ENCODE data around the gene OPN3. TPM values are rescaled to one million over a fixed set of nuclear protein-coding genes. Genes with fewer than 3 reads are reported as not detected.
A peak's percentile ranks its signal among the peaks of the same experiment; 100 is the strongest.

Gene OPN3
- total RNA-seq, 1 experiment from 2014 or later, result 55.3 TPM

DNA sequence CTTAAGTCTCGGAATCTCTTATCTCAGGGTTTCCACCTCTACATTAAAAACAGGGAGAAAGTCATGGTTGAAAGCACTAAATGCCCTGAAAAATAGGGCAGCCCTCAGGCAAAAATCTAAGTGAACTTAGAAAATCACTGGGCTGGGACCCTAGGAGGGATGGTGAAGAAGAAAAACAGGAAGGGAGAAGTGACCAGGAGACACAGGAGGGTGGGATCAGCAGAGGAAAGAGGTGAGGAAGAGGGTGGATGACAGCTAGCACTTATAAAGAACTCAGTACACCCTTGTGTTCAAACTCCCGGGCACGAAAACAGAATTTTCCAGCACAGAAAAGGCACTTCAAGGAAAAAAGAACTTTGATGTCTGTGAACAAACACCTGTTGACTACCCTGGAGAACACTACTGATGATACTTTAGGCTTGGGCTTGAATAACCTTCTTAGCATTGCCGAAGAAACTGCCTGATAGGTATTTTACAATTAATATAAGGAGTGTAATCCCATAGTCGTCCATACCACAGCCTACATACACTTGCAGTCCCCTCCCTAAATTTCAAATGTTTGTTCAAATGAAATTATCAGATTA, 2.0 kb downstream of the OPN3 start:
- no peak for DNase-seq
- peak overlapping the region; percentile 22 for H3K4me3 ChIP-seq (ENCODE audit: insufficient read depth, low read depth, low read length)
- H3K36me3 ChIP-seq (replicated peaks; ENCODE audit: control insufficient read depth, insufficient read depth, low read length), result peaks cover 4% of the 10 kb centered on the region
- H3K27me3 ChIP-seq (ENCODE audit: control insufficient read depth, insufficient read depth, low read length), result no peaks in the 10 kb centered on the region; the same call in 1 of the 2 replicates

DNA sequence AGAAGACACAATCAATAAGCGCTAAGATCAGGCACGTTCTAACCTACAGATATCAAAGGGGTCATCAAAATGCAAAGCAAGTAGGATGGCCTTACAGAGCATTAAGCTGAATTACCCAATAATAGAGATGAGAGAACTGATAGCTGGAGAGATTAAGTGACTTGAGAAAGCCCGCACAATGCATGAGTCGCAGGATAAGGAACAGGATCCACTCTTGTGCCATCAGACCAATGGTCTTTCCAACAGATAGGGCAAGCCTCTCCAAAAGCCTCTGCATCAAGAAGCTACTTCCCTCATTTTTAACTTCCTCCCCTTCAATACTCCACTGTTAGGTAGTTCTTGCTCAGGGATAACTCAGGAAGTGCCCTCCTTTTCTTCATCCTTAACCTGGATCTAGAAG, 2.6 kb downstream of the OPN3 start:
- DNase-seq, result no peak
- Histone ChIP-seq H3K4me3 (ENCODE audit: insufficient read depth, low read depth, low read length) (no peak overlapping the region), H3K36me3 (replicated peaks; ENCODE audit: control insufficient read depth, insufficient read depth, low read length) (peaks cover 4% of the 10 kb centered on the region), H3K27me3 (ENCODE audit: control insufficient read depth, insufficient read depth, low read length) (no peaks in the 10 kb centered on the region; the same call in 1 of the 2 replicates)

DNA sequence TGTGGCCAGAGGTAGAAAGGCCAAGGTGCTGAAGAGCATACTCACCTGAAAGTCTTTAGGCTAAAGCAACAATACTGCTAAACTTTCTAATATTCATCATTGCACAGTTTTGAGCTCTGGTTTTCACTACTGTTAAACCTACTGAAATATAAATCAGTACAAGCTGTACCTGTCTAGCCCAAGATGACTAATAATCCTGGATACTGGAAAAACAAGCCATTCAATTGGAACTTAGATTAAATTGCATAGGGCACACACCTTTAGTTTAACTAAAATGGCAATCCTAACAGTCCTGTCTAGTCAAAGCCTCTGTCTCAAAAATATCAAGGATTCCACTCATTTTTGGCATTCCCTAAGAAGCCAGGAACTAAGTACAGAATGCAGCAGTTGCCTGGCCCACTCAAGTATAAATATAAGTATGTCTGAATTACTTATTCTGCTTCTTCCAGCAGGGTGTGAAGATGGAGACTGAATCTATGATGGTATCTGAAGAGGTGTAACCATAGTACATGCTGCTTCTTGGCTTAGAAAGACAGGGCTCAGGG, 3.1 kb downstream of the OPN3 start:
- Histone ChIP-seq H3K4me3 (ENCODE audit: insufficient read depth, low read depth, low read length) (no peak overlapping the region), H3K36me3 (replicated peaks; ENCODE audit: control insufficient read depth, insufficient read depth, low read length) (peaks cover 4% of the 10 kb centered on the region), H3K27me3 (ENCODE audit: control insufficient read depth, insufficient read depth, low read length) (no peaks in the 10 kb centered on the region; the same call in 1 of the 2 replicates)
- DNase-seq, result no peak

DNA sequence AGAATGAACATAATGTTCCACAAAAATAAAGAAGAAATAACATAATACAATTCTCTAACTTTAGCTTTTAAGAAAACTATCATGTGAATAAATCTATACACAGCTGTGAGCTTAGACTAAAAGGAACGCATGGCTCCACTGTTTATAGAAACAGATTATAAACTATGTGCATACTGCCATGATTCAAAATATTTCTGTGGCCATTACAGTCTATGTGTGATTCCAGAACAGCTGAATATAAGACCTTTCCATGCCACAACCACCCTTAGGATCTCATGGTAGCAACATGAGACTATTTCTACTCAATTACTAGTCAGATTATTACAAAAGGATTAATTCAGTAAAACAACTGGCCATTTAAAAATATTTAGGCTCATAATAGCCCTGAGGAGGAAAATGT, 3.9 kb downstream of the OPN3 start:
- no peak overlapping the region for H3K4me3 ChIP-seq (ENCODE audit: insufficient read depth, low read depth, low read length)
- H3K27me3 ChIP-seq (ENCODE audit: control insufficient read depth, insufficient read depth, low read length), result no peaks in the 10 kb centered on the region; the same call in 1 of the 2 replicates

DNA sequence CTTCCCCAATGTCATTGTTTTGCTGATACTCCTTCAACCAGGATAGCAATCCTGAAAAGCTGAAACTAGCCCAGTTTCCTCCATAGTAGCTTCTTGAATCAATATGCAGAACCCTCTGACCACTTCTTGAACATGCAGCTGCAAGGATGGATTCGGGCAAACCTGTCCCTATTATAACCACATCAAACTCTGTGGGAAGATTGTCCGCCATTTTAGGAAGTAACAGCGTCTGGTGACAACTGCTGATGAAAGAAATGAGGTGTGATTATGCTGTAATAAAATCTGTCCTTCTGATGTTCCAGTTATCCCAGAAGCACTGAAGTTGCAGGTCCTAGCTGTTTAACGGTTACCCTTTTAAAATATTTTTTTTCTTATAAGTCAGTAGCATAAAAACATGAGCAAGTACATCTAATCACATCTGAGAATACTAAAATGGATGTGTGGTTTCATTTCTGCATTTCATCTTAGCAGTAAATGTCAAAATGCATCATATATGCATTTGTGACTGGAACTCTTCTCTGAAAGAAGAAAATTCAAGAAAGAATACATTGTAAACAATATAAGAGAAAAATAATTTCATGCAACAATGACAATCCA, 4.5 kb downstream of the OPN3 start:
- no peak overlapping the region for H3K4me3 ChIP-seq (ENCODE audit: insufficient read depth, low read depth, low read length)
- H3K27me3 ChIP-seq (ENCODE audit: control insufficient read depth, insufficient read depth, low read length), result no peaks in the 10 kb centered on the region
- H3K36me3 ChIP-seq (replicated peaks; ENCODE audit: control insufficient read depth, insufficient read depth, low read length), result peaks cover 4% of the 10 kb centered on the region
- DNase-seq, result no peak

More for the DNA sequence above, 3.9 kb downstream of the OPN3 start:
- no peak for DNase-seq
- peaks cover 4% of the 10 kb centered on the region for H3K36me3 ChIP-seq (replicated peaks; ENCODE audit: control insufficient read depth, insufficient read depth, low read length)

DNA sequence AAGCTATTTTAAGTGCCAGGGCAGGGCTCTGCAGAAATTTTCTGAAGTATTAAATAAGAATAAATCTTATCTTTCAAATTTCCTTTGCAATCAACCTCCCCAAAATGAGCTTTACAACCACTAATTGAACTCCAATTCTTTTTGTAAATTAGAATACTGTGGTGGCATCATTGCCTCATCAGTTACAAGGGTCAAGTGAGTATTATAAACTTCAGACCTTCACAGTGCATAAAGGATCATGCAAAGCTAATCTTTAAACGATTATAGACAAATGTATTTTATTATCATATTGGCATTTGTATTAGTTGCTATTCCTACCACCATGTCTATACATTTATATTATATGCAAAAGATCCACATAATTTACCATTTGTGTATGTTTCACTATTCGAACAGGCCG, 7.2 kb downstream of the OPN3 start:
- Histone ChIP-seq H3K36me3 (replicated peaks; ENCODE audit: control insufficient read depth, insufficient read depth, low read length) (peaks cover 4% of the 10 kb centered on the region), H3K27me3 (ENCODE audit: control insufficient read depth, insufficient read depth, low read length) (no peaks in the 10 kb centered on the region)
- no peak for DNase-seq

DNA sequence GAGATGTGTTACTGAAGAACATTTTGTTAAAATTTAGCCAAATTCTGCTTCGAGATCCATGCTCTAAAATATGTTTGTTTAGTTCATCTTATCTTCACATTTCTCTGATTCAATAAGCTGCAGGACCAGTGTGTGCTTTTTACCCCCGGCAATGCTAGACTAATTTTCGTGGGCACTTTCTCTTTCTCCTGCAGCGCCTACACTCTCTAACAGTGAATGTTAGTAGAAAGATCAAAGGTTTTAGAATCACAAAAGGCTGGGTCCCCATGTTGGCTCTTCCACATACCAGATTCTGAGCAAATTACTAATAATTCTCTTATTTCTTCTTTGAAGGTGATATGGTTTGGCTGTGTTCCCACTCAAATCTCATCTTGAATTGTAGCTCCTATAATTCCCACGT, 8.5 kb downstream of the OPN3 start:
- H3K4me3 ChIP-seq (ENCODE audit: insufficient read depth, low read depth, low read length), result no peak overlapping the region
- no peaks in the 10 kb centered on the region for H3K27me3 ChIP-seq (ENCODE audit: control insufficient read depth, insufficient read depth, low read length)
- H3K36me3 ChIP-seq (replicated peaks; ENCODE audit: control insufficient read depth, insufficient read depth, low read length), result peaks cover 4% of the 10 kb centered on the region
- no peak for DNase-seq

More for the DNA sequence above, 7.2 kb downstream of the OPN3 start:
- H3K4me3 ChIP-seq (ENCODE audit: insufficient read depth, low read depth, low read length), result no peak overlapping the region

DNA sequence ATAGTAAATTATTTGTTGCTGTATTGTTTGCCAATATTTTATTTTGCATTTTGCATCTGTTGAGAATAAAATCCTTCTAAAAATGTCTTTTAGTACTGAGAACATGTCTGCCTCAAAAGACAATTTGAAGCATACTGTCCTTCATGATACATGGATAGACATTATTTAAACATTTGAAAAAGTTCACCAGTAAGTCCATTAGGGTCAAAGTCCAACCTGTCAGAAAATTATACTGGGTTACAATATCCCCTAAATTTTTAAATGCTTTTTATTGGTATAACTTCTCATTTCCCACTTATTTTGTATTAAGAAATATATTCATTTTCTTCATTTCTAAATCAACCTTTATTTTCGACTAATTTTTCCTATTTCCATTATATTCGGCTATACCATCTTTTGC, 9.3 kb downstream of the OPN3 start:
- DNase-seq, result no peak
- Histone ChIP-seq H3K36me3 (replicated peaks; ENCODE audit: control insufficient read depth, insufficient read depth, low read length) (peaks cover 4% of the 10 kb centered on the region), H3K27me3 (ENCODE audit: control insufficient read depth, insufficient read depth, low read length) (no peaks in the 10 kb centered on the region)

DNA sequence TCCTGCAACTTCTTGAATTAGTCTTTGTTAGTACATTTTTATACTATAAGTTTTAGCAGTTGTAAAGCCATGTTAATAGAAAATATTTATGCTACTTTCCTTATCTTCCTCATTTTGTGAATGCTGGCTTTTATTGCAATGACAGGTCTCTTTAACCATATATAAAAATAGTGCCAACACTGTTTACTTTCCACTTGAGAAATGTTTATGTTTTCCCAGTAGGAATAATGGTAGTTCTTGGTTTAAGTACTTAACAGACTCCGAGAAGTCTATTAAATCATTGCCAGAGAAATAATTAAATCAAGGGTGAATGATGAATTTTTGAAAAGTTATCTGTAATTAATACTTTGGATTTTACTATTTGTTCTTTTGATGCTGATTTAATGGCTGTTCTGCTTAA, 9.7 kb downstream of the OPN3 start:
- no peak for DNase-seq
- peaks cover 3% of the 10 kb centered on the region for H3K36me3 ChIP-seq (replicated peaks; ENCODE audit: control insufficient read depth, insufficient read depth, low read length)
- no peak overlapping the region for H3K4me3 ChIP-seq (ENCODE audit: insufficient read depth, low read depth, low read length)
- no peaks in the 10 kb centered on the region for H3K27me3 ChIP-seq (ENCODE audit: control insufficient read depth, insufficient read depth, low read length)

More for the DNA sequence above, 9.3 kb downstream of the OPN3 start:
- no peak overlapping the region for H3K4me3 ChIP-seq (ENCODE audit: insufficient read depth, low read depth, low read length)

DNA sequence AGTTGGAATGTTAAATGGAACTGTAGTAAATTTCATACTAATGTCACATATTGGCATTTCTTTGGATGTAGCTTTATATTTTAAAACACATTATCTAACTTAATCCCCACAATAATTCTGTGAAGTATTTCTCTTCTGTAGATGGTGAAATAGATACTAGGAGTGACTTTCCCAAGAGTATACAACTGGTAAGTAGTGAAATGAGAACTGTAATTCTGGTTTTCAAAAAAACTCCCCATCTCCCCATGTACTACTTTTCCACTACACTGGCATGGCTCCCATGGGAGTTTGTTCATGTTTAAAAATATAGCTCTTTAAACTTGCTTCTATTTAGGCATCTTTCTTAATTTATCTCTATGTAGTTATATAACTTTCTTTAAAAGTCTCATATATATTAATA, 10.2 kb downstream of the OPN3 start:
- no peaks in the 10 kb centered on the region for H3K27me3 ChIP-seq (ENCODE audit: control insufficient read depth, insufficient read depth, low read length)
- no peak overlapping the region for H3K4me3 ChIP-seq (ENCODE audit: insufficient read depth, low read depth, low read length)
- no peak for DNase-seq
- H3K36me3 ChIP-seq (replicated peaks; ENCODE audit: control insufficient read depth, insufficient read depth, low read length), result no peaks in the 10 kb centered on the region; the same call in 1 of the 2 replicates

DNA sequence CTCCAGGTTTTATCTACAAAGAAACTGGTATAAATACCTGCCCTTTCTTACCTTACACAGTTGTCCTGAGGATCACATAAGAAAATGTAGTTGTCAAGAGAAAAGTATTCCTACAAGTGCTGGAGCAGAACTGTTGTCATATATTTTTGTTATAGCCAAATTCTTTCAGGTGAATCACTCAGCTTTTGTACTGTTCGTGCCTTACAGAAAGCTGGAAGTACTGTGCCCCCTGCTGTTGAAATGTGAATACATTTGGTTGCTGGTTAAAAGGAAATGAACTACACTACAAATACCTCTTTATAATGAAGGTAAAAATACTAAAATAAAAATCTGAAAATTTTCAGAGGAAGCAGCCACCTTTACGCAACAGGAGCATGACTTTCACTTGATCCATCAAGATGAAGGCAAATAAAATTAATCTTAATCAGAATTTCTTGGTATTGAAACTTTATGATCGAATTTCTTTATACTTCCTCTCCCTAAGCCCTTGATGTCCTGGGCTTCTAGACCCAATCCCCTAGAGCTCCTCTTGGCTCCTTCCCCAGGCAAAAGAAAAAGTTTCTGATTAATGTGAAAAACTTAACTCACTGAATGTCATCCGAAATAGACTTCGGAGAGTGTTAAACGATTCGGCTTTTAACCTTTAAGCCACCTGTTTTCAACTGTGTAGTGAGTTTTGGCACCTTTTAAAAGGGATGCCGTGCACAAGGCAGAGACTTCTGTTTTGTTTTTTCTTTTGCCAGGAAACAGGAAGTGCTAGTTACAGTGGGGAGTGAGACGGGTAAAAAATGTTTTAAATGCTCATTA, 12.5 kb downstream of the OPN3 start:
- no peaks in the 10 kb centered on the region for H3K36me3 ChIP-seq (replicated peaks; ENCODE audit: control insufficient read depth, insufficient read depth, low read length)
- H3K27me3 ChIP-seq (ENCODE audit: control insufficient read depth, insufficient read depth, low read length), result no peaks in the 10 kb centered on the region
- no peak overlapping the region for H3K4me3 ChIP-seq (ENCODE audit: insufficient read depth, low read depth, low read length)
- DNase-seq, result no peak

DNA sequence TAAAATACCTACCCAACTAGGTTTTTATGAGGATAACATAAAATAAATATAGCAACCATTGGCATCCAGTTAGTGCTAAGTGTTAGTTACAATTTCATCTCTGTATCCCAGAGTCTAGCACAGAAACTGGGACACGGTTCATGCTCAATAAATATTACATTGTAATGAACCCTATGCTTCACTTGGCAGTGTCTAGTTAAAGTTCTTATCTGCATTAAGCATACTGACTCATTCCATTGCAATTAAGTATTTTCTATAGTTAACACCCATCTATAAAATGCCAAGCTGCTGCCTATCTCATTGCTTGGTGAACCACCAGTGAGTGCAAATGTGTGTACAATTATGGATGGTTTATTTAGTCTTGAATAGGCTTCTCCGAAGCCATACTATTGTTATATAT, 15.2 kb downstream of the OPN3 start:
- no peak overlapping the region for H3K4me3 ChIP-seq (ENCODE audit: insufficient read depth, low read depth, low read length)
- H3K27me3 ChIP-seq (ENCODE audit: control insufficient read depth, insufficient read depth, low read length), result no peaks in the 10 kb centered on the region
- no peaks in the 10 kb centered on the region for H3K36me3 ChIP-seq (replicated peaks; ENCODE audit: control insufficient read depth, insufficient read depth, low read length)
- DNase-seq, result no peak

DNA sequence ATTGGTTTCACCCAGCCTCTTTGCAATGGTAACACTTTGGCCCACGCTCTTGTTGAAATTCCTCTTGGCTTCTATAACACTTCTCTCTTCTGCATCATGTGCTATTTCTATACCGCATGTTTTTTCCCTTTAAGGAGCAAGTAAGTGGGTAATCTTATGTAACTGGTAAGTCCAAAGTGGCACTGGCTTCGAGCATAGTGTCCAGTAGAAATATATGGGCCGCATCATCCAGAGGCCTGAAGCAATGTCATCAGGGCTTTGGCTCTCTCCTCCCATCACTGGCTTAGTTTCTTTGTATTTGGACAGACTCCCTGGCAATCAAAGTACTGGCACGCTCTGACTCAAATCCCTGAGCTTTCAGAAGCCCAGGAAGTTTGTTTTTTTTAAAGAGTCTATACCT, 17.5 kb downstream of the OPN3 start:
- Histone ChIP-seq H3K4me3 (ENCODE audit: insufficient read depth, low read depth, low read length) (no peak overlapping the region), H3K36me3 (replicated peaks; ENCODE audit: control insufficient read depth, insufficient read depth, low read length) (no peaks in the 10 kb centered on the region), H3K27me3 (ENCODE audit: control insufficient read depth, insufficient read depth, low read length) (no peaks in the 10 kb centered on the region)
- DNase-seq, result no peak

DNA sequence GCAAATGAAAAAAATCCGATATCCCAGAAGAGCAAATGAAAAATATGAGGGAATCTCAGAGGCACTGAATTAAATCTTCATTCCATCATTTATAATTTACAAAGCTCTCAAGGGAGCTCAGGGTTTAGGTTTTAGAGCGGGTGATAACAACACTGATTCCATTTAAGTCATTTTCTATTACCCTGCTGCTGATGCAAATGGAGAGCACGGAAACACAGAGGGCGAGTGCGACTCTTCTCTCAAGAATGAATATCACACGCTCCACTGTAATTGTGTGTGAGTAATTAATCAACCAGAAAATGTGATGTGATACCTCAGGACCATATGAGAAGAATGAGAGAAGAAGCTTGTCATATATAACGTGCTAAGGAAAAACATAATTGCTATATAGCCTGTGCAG, 22.7 kb downstream of the OPN3 start:
- Histone ChIP-seq H3K36me3 (replicated peaks; ENCODE audit: control insufficient read depth, insufficient read depth, low read length) (no peaks in the 10 kb centered on the region), H3K27me3 (ENCODE audit: control insufficient read depth, insufficient read depth, low read length) (no peaks in the 10 kb centered on the region), H3K4me3 (ENCODE audit: insufficient read depth, low read depth, low read length) (no peak overlapping the region)
- DNase-seq, result no peak

Measured in H7 (cell line).